ENCODE measurements around the gene PPFIA2. TPM values are rescaled to one million over a fixed set of nuclear protein-coding genes. Genes with fewer than 3 reads are reported as not detected.
"Not testable (repeated sequence)": the region's sequence is repeated elsewhere in the genome, so short reads cannot be mapped to it uniquely, and the experiment has no call there.

PPFIA2 gene
- total RNA-seq, 5 donors from 2014 or later (not counting 1 experiment from before 2014, with no cell fraction given): not detected

DNA sequence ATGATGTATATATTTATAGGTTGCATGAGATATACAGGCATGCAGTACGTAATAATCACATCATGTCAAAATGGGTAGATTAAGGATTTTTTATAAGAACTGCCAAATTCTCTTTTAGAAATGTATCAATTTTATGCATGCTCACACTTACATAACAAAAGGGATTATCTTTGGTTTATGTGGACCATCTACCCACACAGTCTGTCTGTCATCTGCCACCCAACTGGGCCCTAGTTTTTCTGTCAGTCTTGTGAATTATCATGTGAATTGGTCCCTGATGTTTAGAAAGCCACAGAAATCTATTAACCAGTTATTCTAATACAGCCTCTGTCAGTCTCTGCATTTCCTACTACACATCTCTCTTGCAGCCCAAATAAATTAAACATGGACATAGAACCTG lies 547.8 kb downstream of the PPFIA2 start:
- Histone ChIP-seq H3K4me1 (ENCODE audit: control insufficient read depth in 1 of 2, extremely low read depth in 1 of 2, insufficient read depth in 2 of 2, low read length in 2 of 2) (no peaks in the 10 kb centered on the region), H3K36me3 (ENCODE audit: control insufficient read depth in 2 of 2, extremely low read depth in 1 of 2, insufficient read depth in 1 of 2, low read length in 1 of 2) (no peaks in the 10 kb centered on the region), H3K27ac (ENCODE audit: low read length) (no peak overlapping the region), H3K4me3 (ENCODE audit: control insufficient read depth in 1 of 2, extremely low read depth in 1 of 2, low read length in 1 of 2) (no peak overlapping the region), H3K9me3 (no peaks in the 10 kb centered on the region), H3K27me3 (replicated peaks in 1 of 2; ENCODE audit: control insufficient read depth in 2 of 2, extremely low read depth in 1 of 2, insufficient read depth in 2 of 2, low read length in 1 of 2) (no peaks in the 10 kb centered on the region)
- ChIA-PET CTCF (no interaction called here), POLR2A (no interaction called here)
- Mint-ChIP-seq H3K27ac (no peak overlapping the region), H3K4me1 (no peaks in the 10 kb centered on the region), H3K27me3 (no peaks in the 10 kb centered on the region), H3K36me3 (no peaks in the 10 kb centered on the region), H3K9me3 (peaks cover 4 to 12% (median 5%) of the 10 kb centered on the region in 3 donors), H3K4me3 (no peak overlapping the region)
- no peak for ATAC-seq (replicated peaks in 1 of 4)
- no CpG with 5 or more reads among the region's 1 CpG for WGBS (ENCODE audit: insufficient coverage)
- DNase-seq: no peak

DNA sequence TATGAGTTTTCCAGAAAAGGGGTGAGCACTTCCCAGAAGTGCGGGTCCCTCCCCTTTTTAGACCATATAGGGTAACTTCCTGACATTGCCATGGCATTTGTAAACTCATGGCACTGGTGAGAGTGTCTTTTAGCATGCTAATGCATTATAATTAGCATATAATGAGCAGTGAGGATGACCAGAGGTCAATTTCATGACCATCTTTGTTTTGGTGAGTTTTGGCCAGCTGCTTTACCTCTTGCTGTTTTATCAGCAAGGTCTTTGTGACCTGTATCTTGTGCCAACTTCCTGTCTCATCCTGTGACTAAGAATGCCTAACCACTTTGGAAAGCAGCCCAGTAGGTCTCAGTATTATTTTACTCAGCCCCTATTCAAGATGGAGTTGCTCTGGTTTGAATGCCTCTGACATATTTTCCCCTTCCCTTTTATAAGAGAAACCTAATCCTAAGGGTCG lies 549.4 kb downstream of the PPFIA2 start:
- peaks cover 5 to 12% (median 12%) of the 10 kb centered on the region in 3 donors for H3K9me3 Mint-ChIP-seq
- H3K36me3 ChIP-seq (ENCODE audit: control insufficient read depth in 2 of 2, extremely low read depth in 1 of 2, insufficient read depth in 1 of 2, low read length in 1 of 2); H3K27ac Mint-ChIP-seq; POLR2A ChIA-PET; H3K9me3 ChIP-seq; H3K27ac ChIP-seq (ENCODE audit: low read length); H3K36me3 Mint-ChIP-seq; H3K27me3 Mint-ChIP-seq; ATAC-seq (replicated peaks in 1 of 4); H3K27me3 ChIP-seq (replicated peaks in 1 of 2; ENCODE audit: control insufficient read depth in 2 of 2, extremely low read depth in 1 of 2, insufficient read depth in 2 of 2, low read length in 1 of 2); H3K4me1 Mint-ChIP-seq; H3K4me1 ChIP-seq (ENCODE audit: control insufficient read depth in 1 of 2, extremely low read depth in 1 of 2, insufficient read depth in 2 of 2, low read length in 2 of 2); DNase-seq; H3K4me3 ChIP-seq (ENCODE audit: control insufficient read depth in 1 of 2, extremely low read depth in 1 of 2, low read length in 1 of 2); H3K4me3 Mint-ChIP-seq; CTCF ChIA-PET: not testable (repeated sequence)
- whole genome bisulfite sequencing (ENCODE audit: insufficient coverage): 0% methylated on average over 1 of the region's 2 CpGs

DNA sequence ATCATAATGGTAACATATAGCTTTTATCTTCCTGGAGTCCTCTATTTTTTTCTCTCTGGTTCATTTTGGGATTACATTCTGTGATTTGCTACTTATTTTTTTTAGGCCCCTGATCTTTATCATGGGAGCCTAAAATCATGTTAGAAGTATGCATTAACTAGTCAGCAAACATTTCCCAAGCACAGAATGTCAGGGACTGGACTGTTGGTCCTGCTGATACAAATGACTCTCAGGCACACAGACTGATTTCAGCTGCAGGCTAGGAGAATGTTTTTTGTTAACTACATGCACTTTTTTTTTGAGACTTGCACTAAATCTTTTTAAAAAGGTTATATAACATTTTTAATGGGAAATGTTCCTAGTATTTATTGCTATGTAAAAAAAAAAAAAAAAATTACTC lies 550.1 kb downstream of the PPFIA2 start:
- no peak for DNase-seq
- H3K36me3 Mint-ChIP-seq: no peaks in the 10 kb centered on the region

DNA sequence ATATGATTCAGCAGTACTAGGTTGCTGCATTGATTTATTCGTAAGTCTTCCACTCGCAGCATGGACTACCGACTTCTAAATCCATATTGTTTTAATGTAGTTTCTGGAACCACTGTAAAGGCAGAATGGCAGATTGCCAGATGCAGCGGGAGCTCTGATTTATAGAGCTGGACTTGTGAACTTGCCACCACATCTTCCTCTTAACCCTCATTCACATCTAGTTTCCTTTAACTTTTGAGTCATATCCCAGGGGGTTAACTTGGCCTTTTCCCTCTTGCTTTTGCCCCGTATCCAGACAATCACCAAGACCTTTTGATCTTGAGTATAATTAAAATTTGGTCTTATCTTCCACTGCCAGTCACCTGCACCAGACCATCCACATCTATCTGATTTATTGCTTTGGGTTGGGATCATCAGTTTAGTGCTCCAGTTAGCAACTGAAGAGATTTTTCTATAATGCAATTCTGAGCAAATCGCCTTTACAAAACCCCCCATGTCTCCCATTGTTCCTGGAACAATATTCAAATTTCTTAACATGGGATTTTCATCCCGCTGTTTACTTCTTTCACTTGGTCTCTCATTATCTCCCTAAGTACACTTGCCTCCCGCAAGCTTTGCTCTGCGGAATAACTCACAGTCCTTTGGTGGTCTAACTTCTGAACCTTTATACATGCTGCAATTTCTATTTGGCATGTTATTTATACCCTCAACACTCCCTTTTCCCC lies 550.8 kb downstream of the PPFIA2 start:
- no peaks in the 10 kb centered on the region for H3K4me1 Mint-ChIP-seq
- WGBS (ENCODE audit: insufficient coverage): 27% methylated on average over 2 of the region's 9 CpGs
- Histone ChIP-seq H3K27me3 (replicated peaks in 1 of 2; ENCODE audit: control insufficient read depth in 2 of 2, extremely low read depth in 1 of 2, insufficient read depth in 2 of 2, low read length in 1 of 2) (no peaks in the 10 kb centered on the region), H3K27ac (ENCODE audit: low read length) (no peak overlapping the region), H3K36me3 (ENCODE audit: control insufficient read depth in 2 of 2, extremely low read depth in 1 of 2, insufficient read depth in 1 of 2, low read length in 1 of 2) (no peaks in the 10 kb centered on the region), H3K4me3 (ENCODE audit: control insufficient read depth in 1 of 2, extremely low read depth in 1 of 2, low read length in 1 of 2) (no peak overlapping the region), H3K4me1 (ENCODE audit: control insufficient read depth in 1 of 2, extremely low read depth in 1 of 2, insufficient read depth in 2 of 2, low read length in 2 of 2) (no peaks in the 10 kb centered on the region), H3K9me3 (no peaks in the 10 kb centered on the region)
- no peak overlapping the region for H3K27ac Mint-ChIP-seq
- no peak overlapping the region for H3K4me3 Mint-ChIP-seq
- no peaks in the 10 kb centered on the region for H3K27me3 Mint-ChIP-seq
- DNase-seq (no peak), ATAC-seq (replicated peaks in 1 of 4) (no peak)
- ChIA-PET CTCF (no interaction called here), POLR2A (no interaction called here)
- peaks cover 5 to 12% (median 8%) of the 10 kb centered on the region in 3 donors for H3K9me3 Mint-ChIP-seq
- H3K36me3 Mint-ChIP-seq: no peaks in the 10 kb centered on the region

More for the DNA sequence above, 550.1 kb downstream of the PPFIA2 start:
- POLR2A ChIA-PET: no interaction called here
- no peak overlapping the region for H3K4me3 ChIP-seq (ENCODE audit: control insufficient read depth in 1 of 2, extremely low read depth in 1 of 2, low read length in 1 of 2)
- Mint-ChIP-seq H3K4me1 (no peaks in the 10 kb centered on the region), H3K4me3 (no peak overlapping the region), H3K27me3 (no peaks in the 10 kb centered on the region), H3K27ac (no peak overlapping the region), H3K9me3 (peaks cover 5 to 12% (median 12%) of the 10 kb centered on the region in 3 donors)
- H3K27me3 ChIP-seq (replicated peaks in 1 of 2; ENCODE audit: control insufficient read depth in 2 of 2, extremely low read depth in 1 of 2, insufficient read depth in 2 of 2, low read length in 1 of 2): no peaks in the 10 kb centered on the region
- no peaks in the 10 kb centered on the region for H3K36me3 ChIP-seq (ENCODE audit: control insufficient read depth in 2 of 2, extremely low read depth in 1 of 2, insufficient read depth in 1 of 2, low read length in 1 of 2)
- no peak for ATAC-seq (replicated peaks in 1 of 4)
- no peaks in the 10 kb centered on the region for H3K4me1 ChIP-seq (ENCODE audit: control insufficient read depth in 1 of 2, extremely low read depth in 1 of 2, insufficient read depth in 2 of 2, low read length in 2 of 2)
- CTCF ChIA-PET: no interaction called here
- no peak overlapping the region for H3K27ac ChIP-seq (ENCODE audit: low read length)
- H3K9me3 ChIP-seq: no peaks in the 10 kb centered on the region
